HUES6 (cell line): ENCODE data around the gene TMEM270.

ENCODE experiments used
- H3K27ac ChIP-seq: 2 replicates; pipeline ENCODE4 v1.7.0; 2013; ENCODE audit warnings: low read depth, mild to moderate bottlenecking, low read length, inconsistent platforms
- H3K27me3 ChIP-seq: 2 replicates; pipeline ENCODE4 v1.6.1; 2013; ENCODE audit warnings: low read length; ENCODE audit not compliant: control insufficient read depth, insufficient read depth
- H3K36me3 ChIP-seq: 2 replicates; pipeline ENCODE4 v1.6.1; 2013; ENCODE audit warnings: low read length; ENCODE audit not compliant: control insufficient read depth, insufficient read depth
- H3K4me1 ChIP-seq: 2 replicates; pipeline ENCODE4 v1.6.1; 2013; ENCODE audit warnings: low read length; ENCODE audit not compliant: control insufficient read depth, insufficient read depth
- H3K4me3 ChIP-seq: 2 replicates; pipeline ENCODE4 v1.5.1; 2013; ENCODE audit warnings: low read depth, low read length
- H3K9ac ChIP-seq: one replicate; pipeline ENCODE4 v1.6.1; 2013; ENCODE audit warnings: mild to moderate bottlenecking, low read length
- H3K9me3 ChIP-seq: 2 replicates; pipeline ENCODE4 v1.6.1; 2013; ENCODE audit warnings: low read depth, low read length; ENCODE audit not compliant: control insufficient read depth, insufficient read depth

Gene TMEM270

GRCh38 chr7:73901231-73901822 lies 40.4 kb downstream of the TMEM270 start:
- H3K36me3 ChIP-seq = no peaks in the 10 kb centered on the region
- H3K9me3 ChIP-seq = no peaks in the 10 kb centered on the region
- H3K27me3 ChIP-seq = no peaks in the 10 kb centered on the region
- H3K9ac ChIP-seq = no peak overlapping the region
- 0 out of 2 replicates have a peak, but pooled peaks cover 2% of the 10 kb centered on the region for H3K4me1 ChIP-seq
- no peak overlapping the region for H3K4me3 ChIP-seq
- H3K27ac ChIP-seq = no peak overlapping the region

- no peak overlapping the region for H3K27ac ChIP-seq
- H3K4me3 ChIP-seq = no peak overlapping the region
- no peaks in the 10 kb centered on the region for H3K9me3 ChIP-seq
- H3K9ac ChIP-seq = no peak overlapping the region
- no peaks in the 10 kb centered on the region for H3K27me3 ChIP-seq
- H3K36me3 ChIP-seq = no peaks in the 10 kb centered on the region
- H3K4me1 ChIP-seq = 0 out of 2 replicates have a peak, but pooled peaks cover 2% of the 10 kb centered on the region
Measured at GRCh38 chr7:73901823-73902597, 41.1 kb downstream of the TMEM270 start.

GRCh38 chr7:73903321-73904218 lies 42.6 kb downstream of the TMEM270 start:
- H3K9ac ChIP-seq = no peak overlapping the region
- no peak overlapping the region for H3K27ac ChIP-seq
- H3K27me3 ChIP-seq = no peaks in the 10 kb centered on the region
- 0 out of 2 replicates have a peak, but pooled peaks cover 2% of the 10 kb centered on the region for H3K4me1 ChIP-seq
- H3K9me3 ChIP-seq = no peaks in the 10 kb centered on the region
- no peaks in the 10 kb centered on the region for H3K36me3 ChIP-seq
- no peak overlapping the region for H3K4me3 ChIP-seq

GRCh38 chr7:73904219-73905137 lies 43.5 kb downstream of the TMEM270 start:
- no peaks in the 10 kb centered on the region for H3K36me3 ChIP-seq
- H3K9me3 ChIP-seq = no peaks in the 10 kb centered on the region
- no peak overlapping the region for H3K27ac ChIP-seq
- peaks cover 7% of the 10 kb centered on the region; the same call in 1 of the 2 replicates for H3K4me1 ChIP-seq
- H3K27me3 ChIP-seq = no peaks in the 10 kb centered on the region
- no peak overlapping the region for H3K9ac ChIP-seq
- no peak overlapping the region for H3K4me3 ChIP-seq

- Histone ChIP-seq H3K9ac (no peak overlapping the region), H3K4me1 (peaks cover 10% of the 10 kb centered on the region; the same call in 1 of the 2 replicates), H3K27ac (no peak overlapping the region), H3K4me3 (no peak overlapping the region), H3K27me3 (no peaks in the 10 kb centered on the region), H3K9me3 (no peaks in the 10 kb centered on the region), H3K36me3 (no peaks in the 10 kb centered on the region)
Measured at GRCh38 chr7:73905360-73905759, 44.4 kb downstream of the TMEM270 start.

- Histone ChIP-seq H3K27me3 (no peaks in the 10 kb centered on the region), H3K36me3 (no peaks in the 10 kb centered on the region), H3K9ac (no peak overlapping the region), H3K4me3 (no peak overlapping the region), H3K27ac (no peak overlapping the region), H3K4me1 (peaks cover 10% of the 10 kb centered on the region; the same call in 1 of the 2 replicates), H3K9me3 (no peaks in the 10 kb centered on the region)
Measured at GRCh38 chr7:73906874-73907273, 45.9 kb downstream of the TMEM270 start.

GRCh38 chr7:73907554-73908122 lies 46.7 kb downstream of the TMEM270 start:
- H3K4me1 ChIP-seq = peaks cover 8% of the 10 kb centered on the region; the same call in 1 of the 2 replicates
- no peaks in the 10 kb centered on the region for H3K9me3 ChIP-seq
- H3K36me3 ChIP-seq = no peaks in the 10 kb centered on the region
- no peaks in the 10 kb centered on the region for H3K27me3 ChIP-seq
- H3K27ac ChIP-seq = no peak overlapping the region
- no peak overlapping the region for H3K9ac ChIP-seq
- H3K4me3 ChIP-seq = no peak overlapping the region

GRCh38 chr7:73908123-73908611 lies 47.2 kb downstream of the TMEM270 start:
- Histone ChIP-seq H3K27me3 (no peaks in the 10 kb centered on the region), H3K4me1 (peaks cover 8% of the 10 kb centered on the region; the same call in 1 of the 2 replicates), H3K36me3 (no peaks in the 10 kb centered on the region), H3K9me3 (no peaks in the 10 kb centered on the region), H3K4me3 (no peak overlapping the region), H3K27ac (no peak overlapping the region), H3K9ac (no peak overlapping the region)

GRCh38 chr7:73909051-73909941 lies 48.3 kb downstream of the TMEM270 start:
- Histone ChIP-seq H3K9me3 (no peaks in the 10 kb centered on the region), H3K36me3 (no peaks in the 10 kb centered on the region), H3K4me1 (peaks cover 8% of the 10 kb centered on the region; the same call in 1 of the 2 replicates), H3K4me3 (no peak overlapping the region), H3K27me3 (no peaks in the 10 kb centered on the region), H3K9ac (no peak overlapping the region), H3K27ac (no peak overlapping the region)
